DMS 273 (cell line): Measurements from ENCODE around the gene SHOX.
"Not testable (repeated sequence)": the region's sequence is repeated elsewhere in the genome, so short reads cannot be mapped to it uniquely, and the experiment has no call there.

ENCODE experiments used
- DNase-seq: peaks from one replicate; lab custom pipeline; 2025; ENCODE audit not compliant: unreplicated experiment; lab: John Stamatoyannopoulos, UW

The SHOX gene

GRCh38 chrX:630612-631496, at the start of gene SHOX:
SHOX (plus strand) TSS chrX:630791; CDS start chrX:630898, 107 bp downstream.
- no peak for DNase-seq

- no peak for DNase-seq
Observed at GRCh38 chrX:581066-581465, 49.5 kb upstream of the SHOX start.

- no peak for DNase-seq
Observed at GRCh38 chrX:581720-582298, 48.8 kb upstream of the SHOX start.

GRCh38 chrX:584572-584971, 46.0 kb upstream of the SHOX start:
- no peak for DNase-seq

- no peak for DNase-seq
Observed at GRCh38 chrX:585115-585808, 45.3 kb upstream of the SHOX start.

- no peak for DNase-seq
Observed at GRCh38 chrX:586351-586750, 44.2 kb upstream of the SHOX start.

- DNase-seq, result not testable (repeated sequence)
Observed at GRCh38 chrX:589261-589660, 41.3 kb upstream of the SHOX start.

- DNase-seq, result no peak
Observed at GRCh38 chrX:590693-591404, 39.7 kb upstream of the SHOX start.

- DNase-seq, result no peak
Observed at GRCh38 chrX:599837-600715, 30.5 kb upstream of the SHOX start.

- not testable (repeated sequence) for DNase-seq
Observed at GRCh38 chrX:603029-603428, 27.6 kb upstream of the SHOX start.

GRCh38 chrX:604616-605015, 26.0 kb upstream of the SHOX start:
- not testable (repeated sequence) for DNase-seq

GRCh38 chrX:608088-608487, 22.5 kb upstream of the SHOX start:
- not testable (repeated sequence) for DNase-seq

GRCh38 chrX:614136-614535, 16.5 kb upstream of the SHOX start:
- no peak for DNase-seq

GRCh38 chrX:617401-617800, 13.2 kb upstream of the SHOX start:
- DNase-seq, result no peak

- no peak for DNase-seq
Observed at GRCh38 chrX:617891-618290, 12.7 kb upstream of the SHOX start.

- not testable (repeated sequence) for DNase-seq
Observed at GRCh38 chrX:618304-618703, 12.3 kb upstream of the SHOX start.

GRCh38 chrX:618761-619450, 11.7 kb upstream of the SHOX start:
- no peak for DNase-seq

GRCh38 chrX:619451-619811, 11.2 kb upstream of the SHOX start:
- DNase-seq, result no peak

GRCh38 chrX:619812-620531, 10.6 kb upstream of the SHOX start:
- DNase-seq, result no peak
